GM23338 (cell line): Measurements from ENCODE around the gene MTF1.

Experiments
- CTCF ChIP-seq, 2 experiments: fragments of 200-600 bp in 1 of 2; sonication (generic) in 1 of 2; conservative IDR thresholded peaks; 2 replicates each; pipeline versions ENCODE4 v1.5.1 to v1.6.1; 2016 to 2017; ENCODE audit warnings: antibody characterized with exemption in 2 of 2, low read depth in 2 of 2, mild to moderate bottlenecking in 2 of 2, moderate library complexity in 1 of 2
- EZH2 ChIP-seq: fragments of 200-600 bp; sonication (generic); IDR thresholded peaks from one replicate; pipeline ENCODE4 v1.8.0; 2017; ENCODE audit warnings: antibody characterized with exemption, mild to moderate bottlenecking, low read depth; ENCODE audit not compliant: unreplicated experiment

GRCh38 chr1:37836788-37837187 is 22.6 kb downstream of the MTF1 start:
- TF ChIP-seq CTCF (conservative IDR thresholded peaks at IDR 0.05; ENCODE audit: low read depth in 2 of 2) (no peak), EZH2 (no peak)
